PC-9 (cell line): Measurements from ENCODE around the gene CFAP70. TPM values are rescaled to one million over a fixed set of nuclear protein-coding genes. Genes with fewer than 3 reads are reported as not detected.

Source experiments
- BruUV-seq: library from RNA; stranded (reverse); fragments of 400-500 nt; replicated peaks from 2 replicates; lab custom pipeline; 2021; lab: Mats Ljungman, UMichigan
- CTCF ChIA-PET: fragments of 300-600 bp; sonication (Branson Sonifier 250); formaldehyde crosslinking; loops from one replicate; lab custom pipeline; 2022; ENCODE audit warnings: antibody characterized with exemption; lab: Charles Lee
- POLR2A ChIA-PET: fragments of 300-600 bp; sonication (Branson Sonifier 250); formaldehyde crosslinking; loops from one replicate; lab custom pipeline; 2022; ENCODE audit warnings: antibody characterized with exemption; ENCODE audit not compliant: unreplicated experiment; lab: Charles Lee
- DNase-seq, 2 experiments: peaks; one replicate each; pipeline versions ENCODE4 v3.0.0 to v3.0.0-alpha.2; 2015 to 2022; ENCODE audit warnings: mixed read lengths in 1 of 2
- H2AFZ ChIP-seq: fragments of 200-600 bp; sonication (generic); 2 replicates; pipeline ENCODE4 v1.8.1; 2017; ENCODE audit warnings: antibody characterized with exemption
- H3F3A ChIP-seq: fragments of 200-600 bp; sonication (generic); 2 replicates; pipeline ENCODE4 v1.8.1; 2017; ENCODE audit warnings: antibody characterized with exemption, mild to moderate bottlenecking, low read depth; ENCODE audit not compliant: insufficient read depth
- H3K27ac ChIP-seq: fragments of 200-600 bp; sonication (generic); 2 replicates; pipeline ENCODE4 v1.6.1; 2016; ENCODE audit warnings: mixed run types
- H3K27me3 ChIP-seq: fragments of 200-600 bp; sonication (generic); 2 replicates; pipeline ENCODE4 v1.6.1; 2016; ENCODE audit warnings: low read depth, mixed run types; ENCODE audit not compliant: insufficient read depth
- H3K36me3 ChIP-seq: fragments of 200-600 bp; sonication (generic); 2 replicates; pipeline ENCODE4 v1.6.1; 2016; ENCODE audit warnings: low read depth, mixed run types
- H3K4me1 ChIP-seq: fragments of 200-600 bp; sonication (generic); replicated peaks from 2 replicates; pipeline ENCODE4 v1.6.1; 2016; ENCODE audit warnings: mixed run types; ENCODE audit not compliant: insufficient read depth
- H3K4me2 ChIP-seq: fragments of 200-600 bp; sonication (generic); 2 replicates; pipeline ENCODE4 v1.6.1; 2017; ENCODE audit warnings: mixed run types
- H3K4me3 ChIP-seq: fragments of 200-600 bp; sonication (generic); 2 replicates; pipeline ENCODE4 v1.6.1; 2016; ENCODE audit warnings: mixed run types
- H3K79me2 ChIP-seq: fragments of 200-600 bp; sonication (generic); 2 replicates; pipeline ENCODE4 v1.6.1; 2017; ENCODE audit warnings: low read depth, mixed run types
- H3K9me2 ChIP-seq: fragments of 200-600 bp; sonication (generic); 2 replicates; pipeline ENCODE4 v1.8.1; 2017; ENCODE audit warnings: mild to moderate bottlenecking; ENCODE audit not compliant: insufficient read depth
- H3K9me3 ChIP-seq: fragments of 200-600 bp; sonication (generic); 2 replicates; pipeline ENCODE4 v1.8.1; 2016; ENCODE audit warnings: low read depth; ENCODE audit not compliant: insufficient read depth
- H4K20me1 ChIP-seq: fragments of 200-600 bp; sonication (generic); 2 replicates; pipeline ENCODE4 v1.8.1; 2017; ENCODE audit not compliant: insufficient read depth
- EZH2 ChIP-seq: fragments of 200-600 bp; sonication (generic); IDR thresholded peaks from 2 replicates; pipeline ENCODE4 v1.8.0; 2017; ENCODE audit warnings: antibody characterized with exemption, low read depth
- intact Hi-C: fragments of 100-400 bp; cut with micrococcal nuclease; formaldehyde crosslinking; loops from one replicate; pipeline ENCODE4 v1.10.0; 2022; ENCODE audit not compliant: unreplicated experiment
- total RNA-seq: library from RNA; stranded (reverse); gene quantifications from 2 replicates; pipeline ENCODE4 v1.2.3, GENCODE V29; 2021
- TF ChIP-seq, protein P1 (sequence below): fragments of 200-600 bp; sonication (generic); conservative IDR thresholded peaks from 2 replicates; pipeline ENCODE4 v1.6.1; 2017; ENCODE audit warnings: mixed run types, antibody characterized with exemption, mild to moderate bottlenecking, moderate library complexity

CFAP70 gene
- total RNA-seq, 1 experiment from 2014 or later: 4.1 TPM

DNA sequence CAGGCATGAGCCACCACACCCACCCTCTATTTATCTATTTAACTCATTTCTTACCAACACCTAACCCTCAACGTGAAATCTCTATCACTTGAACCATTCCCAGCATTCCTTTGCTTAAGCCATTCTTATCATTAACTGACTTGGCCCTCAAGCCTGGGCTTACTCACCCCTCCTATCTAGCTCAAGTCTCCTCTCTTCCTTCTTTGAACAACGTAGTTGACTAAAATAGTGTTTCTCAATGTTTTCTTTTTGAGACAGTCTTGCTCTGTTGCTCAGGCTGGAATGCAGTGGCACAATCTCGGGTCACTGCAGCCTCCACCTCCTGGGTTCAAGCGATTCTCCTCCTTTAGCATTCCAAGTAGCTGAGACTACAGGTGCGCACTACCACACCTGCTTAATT is 48.2 kb upstream of the CFAP70 start:
- POLR2A ChIA-PET: no interaction called here
- no peak overlapping the region for H2AFZ ChIP-seq
- peaks cover 31% of the 10 kb centered on the region for H3K4me1 ChIP-seq
- CTCF ChIA-PET: no interaction called here
- TF ChIP-seq, protein P1, sequence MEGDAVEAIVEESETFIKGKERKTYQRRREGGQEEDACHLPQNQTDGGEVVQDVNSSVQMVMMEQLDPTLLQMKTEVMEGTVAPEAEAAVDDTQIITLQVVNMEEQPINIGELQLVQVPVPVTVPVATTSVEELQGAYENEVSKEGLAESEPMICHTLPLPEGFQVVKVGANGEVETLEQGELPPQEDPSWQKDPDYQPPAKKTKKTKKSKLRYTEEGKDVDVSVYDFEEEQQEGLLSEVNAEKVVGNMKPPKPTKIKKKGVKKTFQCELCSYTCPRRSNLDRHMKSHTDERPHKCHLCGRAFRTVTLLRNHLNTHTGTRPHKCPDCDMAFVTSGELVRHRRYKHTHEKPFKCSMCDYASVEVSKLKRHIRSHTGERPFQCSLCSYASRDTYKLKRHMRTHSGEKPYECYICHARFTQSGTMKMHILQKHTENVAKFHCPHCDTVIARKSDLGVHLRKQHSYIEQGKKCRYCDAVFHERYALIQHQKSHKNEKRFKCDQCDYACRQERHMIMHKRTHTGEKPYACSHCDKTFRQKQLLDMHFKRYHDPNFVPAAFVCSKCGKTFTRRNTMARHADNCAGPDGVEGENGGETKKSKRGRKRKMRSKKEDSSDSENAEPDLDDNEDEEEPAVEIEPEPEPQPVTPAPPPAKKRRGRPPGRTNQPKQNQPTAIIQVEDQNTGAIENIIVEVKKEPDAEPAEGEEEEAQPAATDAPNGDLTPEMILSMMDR: no peak
- TF ChIP-seq EZH2: no peak
- peaks cover 100% of the 10 kb centered on the region for H3K79me2 ChIP-seq
- H3K4me3 ChIP-seq: no peak overlapping the region
- no peaks in the 10 kb centered on the region for H3F3A ChIP-seq
- H3K36me3 ChIP-seq: peaks cover 29% of the 10 kb centered on the region
- H3K9me2 ChIP-seq: no peaks in the 10 kb centered on the region
- BruUV-seq: no TSS peak
- intact Hi-C loops: no loop called here
- no peaks in the 10 kb centered on the region for H3K9me3 ChIP-seq
- DNase-seq: no peak
- H3K27me3 ChIP-seq: no peaks in the 10 kb centered on the region
- peaks cover 91% of the 10 kb centered on the region for H4K20me1 ChIP-seq
- no peak overlapping the region for H3K4me2 ChIP-seq
- no peak overlapping the region for H3K27ac ChIP-seq

DNA sequence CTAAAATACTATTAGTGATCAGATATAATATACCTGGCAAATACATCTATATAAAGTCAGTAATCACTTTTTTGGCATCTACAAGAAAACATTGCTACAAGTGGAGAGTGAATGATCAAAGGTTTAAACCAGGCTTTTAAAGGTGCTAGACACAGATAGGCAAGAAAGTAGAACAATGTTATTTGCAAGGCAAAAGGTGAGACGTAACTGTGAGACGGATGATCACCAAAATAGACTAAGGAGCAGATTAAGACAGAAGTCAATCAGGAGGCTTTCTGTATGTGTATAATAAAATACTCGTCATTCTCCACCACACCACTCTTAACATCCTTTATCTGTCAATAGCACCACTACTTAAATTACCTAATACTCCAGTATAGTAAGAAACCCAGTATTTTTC is 46.9 kb upstream of the CFAP70 start:
- H3K4me1 ChIP-seq: peaks cover 26% of the 10 kb centered on the region
- ChIA-PET POLR2A (no interaction called here), CTCF (no interaction called here)
- no peak for DNase-seq
- peaks cover 82% of the 10 kb centered on the region for H4K20me1 ChIP-seq
- no TSS peak for BruUV-seq
- no peaks in the 10 kb centered on the region for H3F3A ChIP-seq
- intact Hi-C loops: no loop called here
- H2AFZ ChIP-seq: no peak overlapping the region
- no peak overlapping the region for H3K27ac ChIP-seq
- H3K4me2 ChIP-seq: no peak overlapping the region
- TF ChIP-seq EZH2: no peak
- TF ChIP-seq, protein P1: no peak
- no peak overlapping the region for H3K4me3 ChIP-seq
- H3K79me2 ChIP-seq: peaks cover 100% of the 10 kb centered on the region
- H3K9me3 ChIP-seq: no peaks in the 10 kb centered on the region
- H3K9me2 ChIP-seq: no peaks in the 10 kb centered on the region
- H3K36me3 ChIP-seq: peaks cover 25% of the 10 kb centered on the region
- no peaks in the 10 kb centered on the region for H3K27me3 ChIP-seq

DNA sequence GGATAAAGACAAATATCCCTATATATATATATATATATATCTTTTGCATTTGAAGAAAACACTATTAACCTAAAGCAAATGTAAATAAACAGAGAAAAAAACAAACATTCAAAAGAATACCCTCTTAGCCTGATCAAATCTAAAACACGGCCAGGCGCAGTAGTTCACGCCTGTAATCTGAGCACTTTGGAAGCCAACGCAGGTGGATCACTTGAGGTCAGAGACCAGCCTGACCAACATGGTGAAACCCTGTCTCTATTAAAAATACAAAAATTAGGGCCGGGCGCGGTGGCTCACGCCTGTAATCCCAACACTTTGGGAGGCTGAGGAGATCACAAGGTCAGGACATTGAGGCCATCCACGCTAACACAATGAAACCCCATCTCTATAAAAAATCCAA is 46.0 kb upstream of the CFAP70 start:
- DNase-seq: no peak
- Histone ChIP-seq H4K20me1 (peaks cover 75% of the 10 kb centered on the region), H3K36me3 (peaks cover 20% of the 10 kb centered on the region), H3K4me2 (no peak overlapping the region), H3K79me2 (peaks cover 99% of the 10 kb centered on the region), H2AFZ (no peak overlapping the region), H3K4me3 (no peak overlapping the region), H3K27ac (no peak overlapping the region), H3K4me1 (peaks cover 19% of the 10 kb centered on the region), H3K9me2 (no peaks in the 10 kb centered on the region), H3K9me3 (no peaks in the 10 kb centered on the region), H3K27me3 (no peaks in the 10 kb centered on the region), H3F3A (no peaks in the 10 kb centered on the region)
- BruUV-seq: no TSS peak
- intact Hi-C loops: no loop called here
- TF ChIP-seq, protein P1: no peak
- no peak for TF ChIP-seq EZH2
- CTCF ChIA-PET: no interaction called here
- POLR2A ChIA-PET: no interaction called here
